Measurements from ENCODE around the gene SH2D2A. TPM values are rescaled to one million over a fixed set of nuclear protein-coding genes. Genes with fewer than 3 reads are reported as not detected.

The SH2D2A gene
- polyA plus RNA-seq, 1 donor from 2014 or later, result not detected

DNA sequence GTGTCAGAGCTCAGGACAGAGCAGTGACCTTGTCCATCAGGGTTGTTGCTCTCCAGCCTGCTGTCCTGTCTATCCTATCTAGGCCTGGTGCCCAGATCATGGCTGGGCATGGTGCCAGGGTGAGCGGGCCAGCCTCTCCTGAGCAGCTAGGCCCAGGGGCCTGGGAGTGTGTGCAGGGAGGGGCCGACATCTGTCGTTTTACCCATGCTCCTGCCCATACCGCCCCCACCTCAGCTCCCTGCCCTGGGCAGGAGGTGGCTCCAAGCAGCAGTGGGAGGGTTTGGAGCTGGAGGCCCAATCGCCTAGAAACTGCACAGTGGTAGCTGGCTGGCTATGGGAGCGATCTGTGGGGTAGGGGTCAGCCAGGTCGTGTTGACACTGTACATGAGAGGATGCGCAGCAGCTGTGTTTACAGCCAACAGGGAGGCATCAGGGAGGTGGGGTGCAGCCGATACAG lies 35.8 kb upstream of the SH2D2A start:
- H3K4me3 ChIP-seq (ENCODE audit: low read length), result no peak overlapping the region
- TF ChIP-seq SMC3 (conservative IDR thresholded peaks at IDR 0.05; ENCODE audit: poor library complexity) (no peak), POLR2AphosphoS5 (IDR thresholded peaks at IDR 0.05) (no peak), RAD21 (conservative IDR thresholded peaks at IDR 0.05) (no peak), EZH2 (IDR thresholded peaks at IDR 0.05; ENCODE audit: borderline replicate concordance, insufficient read depth, low read length, poor library complexity, severe bottlenecking) (no peak), TAF1 (IDR thresholded peaks at IDR 0.05; ENCODE audit: low read depth) (no peak)
- TF ChIP-seq, protein P1, sequence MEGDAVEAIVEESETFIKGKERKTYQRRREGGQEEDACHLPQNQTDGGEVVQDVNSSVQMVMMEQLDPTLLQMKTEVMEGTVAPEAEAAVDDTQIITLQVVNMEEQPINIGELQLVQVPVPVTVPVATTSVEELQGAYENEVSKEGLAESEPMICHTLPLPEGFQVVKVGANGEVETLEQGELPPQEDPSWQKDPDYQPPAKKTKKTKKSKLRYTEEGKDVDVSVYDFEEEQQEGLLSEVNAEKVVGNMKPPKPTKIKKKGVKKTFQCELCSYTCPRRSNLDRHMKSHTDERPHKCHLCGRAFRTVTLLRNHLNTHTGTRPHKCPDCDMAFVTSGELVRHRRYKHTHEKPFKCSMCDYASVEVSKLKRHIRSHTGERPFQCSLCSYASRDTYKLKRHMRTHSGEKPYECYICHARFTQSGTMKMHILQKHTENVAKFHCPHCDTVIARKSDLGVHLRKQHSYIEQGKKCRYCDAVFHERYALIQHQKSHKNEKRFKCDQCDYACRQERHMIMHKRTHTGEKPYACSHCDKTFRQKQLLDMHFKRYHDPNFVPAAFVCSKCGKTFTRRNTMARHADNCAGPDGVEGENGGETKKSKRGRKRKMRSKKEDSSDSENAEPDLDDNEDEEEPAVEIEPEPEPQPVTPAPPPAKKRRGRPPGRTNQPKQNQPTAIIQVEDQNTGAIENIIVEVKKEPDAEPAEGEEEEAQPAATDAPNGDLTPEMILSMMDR (IDR thresholded peaks at IDR 0.05; ENCODE audit: poor library complexity, severe bottlenecking), result no peak
- TF ChIP-seq, protein P2, sequence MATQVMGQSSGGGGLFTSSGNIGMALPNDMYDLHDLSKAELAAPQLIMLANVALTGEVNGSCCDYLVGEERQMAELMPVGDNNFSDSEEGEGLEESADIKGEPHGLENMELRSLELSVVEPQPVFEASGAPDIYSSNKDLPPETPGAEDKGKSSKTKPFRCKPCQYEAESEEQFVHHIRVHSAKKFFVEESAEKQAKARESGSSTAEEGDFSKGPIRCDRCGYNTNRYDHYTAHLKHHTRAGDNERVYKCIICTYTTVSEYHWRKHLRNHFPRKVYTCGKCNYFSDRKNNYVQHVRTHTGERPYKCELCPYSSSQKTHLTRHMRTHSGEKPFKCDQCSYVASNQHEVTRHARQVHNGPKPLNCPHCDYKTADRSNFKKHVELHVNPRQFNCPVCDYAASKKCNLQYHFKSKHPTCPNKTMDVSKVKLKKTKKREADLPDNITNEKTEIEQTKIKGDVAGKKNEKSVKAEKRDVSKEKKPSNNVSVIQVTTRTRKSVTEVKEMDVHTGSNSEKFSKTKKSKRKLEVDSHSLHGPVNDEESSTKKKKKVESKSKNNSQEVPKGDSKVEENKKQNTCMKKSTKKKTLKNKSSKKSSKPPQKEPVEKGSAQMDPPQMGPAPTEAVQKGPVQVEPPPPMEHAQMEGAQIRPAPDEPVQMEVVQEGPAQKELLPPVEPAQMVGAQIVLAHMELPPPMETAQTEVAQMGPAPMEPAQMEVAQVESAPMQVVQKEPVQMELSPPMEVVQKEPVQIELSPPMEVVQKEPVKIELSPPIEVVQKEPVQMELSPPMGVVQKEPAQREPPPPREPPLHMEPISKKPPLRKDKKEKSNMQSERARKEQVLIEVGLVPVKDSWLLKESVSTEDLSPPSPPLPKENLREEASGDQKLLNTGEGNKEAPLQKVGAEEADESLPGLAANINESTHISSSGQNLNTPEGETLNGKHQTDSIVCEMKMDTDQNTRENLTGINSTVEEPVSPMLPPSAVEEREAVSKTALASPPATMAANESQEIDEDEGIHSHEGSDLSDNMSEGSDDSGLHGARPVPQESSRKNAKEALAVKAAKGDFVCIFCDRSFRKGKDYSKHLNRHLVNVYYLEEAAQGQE (IDR thresholded peaks at IDR 0.05; ENCODE audit: borderline replicate concordance), result no peak
- H3K27ac ChIP-seq (ENCODE audit: low read length), result no peak overlapping the region
- no peak overlapping the region for H3K4me2 ChIP-seq (ENCODE audit: low read length)
- H3F3A ChIP-seq (ENCODE audit: insufficient read depth, low read length, poor library complexity, severe bottlenecking), result no peaks in the 10 kb centered on the region
- no peaks in the 10 kb centered on the region for H4K20me1 ChIP-seq (ENCODE audit: insufficient read depth)
- no peaks in the 10 kb centered on the region for H3K9me2 ChIP-seq (ENCODE audit: insufficient read depth, low read length)
- H3K27me3 ChIP-seq (ENCODE audit: insufficient read depth, low read depth, low read length), result peaks cover 25% of the 10 kb centered on the region
- no peak overlapping the region for H3K9ac ChIP-seq (ENCODE audit: low read length)
- H2AFZ ChIP-seq (ENCODE audit: low read depth, low read length), result no peak overlapping the region
- H3K9me3 ChIP-seq (ENCODE audit: low read length), result no peaks in the 10 kb centered on the region
- no peaks in the 10 kb centered on the region for H3K36me3 ChIP-seq (ENCODE audit: insufficient read depth, low read length)
- H3K79me2 ChIP-seq (replicated peaks; ENCODE audit: insufficient read depth, low read length), result no peaks in the 10 kb centered on the region

DNA sequence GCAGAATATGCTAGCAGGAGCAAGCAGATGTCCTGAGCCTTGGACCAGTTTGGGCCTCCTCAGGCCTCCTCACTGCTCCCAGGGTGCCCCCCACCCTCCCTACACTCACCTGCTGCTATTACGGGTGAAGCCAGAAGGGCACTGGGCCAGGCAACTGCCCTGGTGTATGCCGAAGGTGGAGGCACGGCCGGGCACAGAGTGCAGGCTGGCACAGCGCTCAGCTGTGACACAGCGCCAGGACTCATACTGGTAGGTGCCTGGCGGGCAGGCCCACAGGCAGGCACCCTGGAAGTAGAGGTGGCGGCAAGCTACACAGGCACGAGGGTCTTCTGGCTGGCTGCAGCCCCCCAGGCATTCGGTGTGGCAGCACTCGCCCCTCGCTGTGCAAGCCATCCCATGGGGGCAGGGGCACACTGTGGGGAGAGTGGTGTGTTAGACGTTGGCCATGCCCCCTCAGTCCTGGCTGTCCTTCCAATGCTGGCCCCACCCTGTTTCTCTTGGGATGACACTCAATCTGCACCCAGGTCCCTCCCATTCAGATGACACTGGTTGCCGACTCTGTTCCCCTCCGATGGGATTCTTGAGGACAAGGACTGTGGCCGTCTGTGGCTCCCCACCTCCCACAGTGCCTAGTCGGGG lies 35.2 kb upstream of the SH2D2A start:
- no peak overlapping the region for H3K4me3 ChIP-seq (ENCODE audit: low read length)
- TF ChIP-seq, protein P2 (IDR thresholded peaks at IDR 0.05; ENCODE audit: borderline replicate concordance), result no peak
- TF ChIP-seq SMC3 (conservative IDR thresholded peaks at IDR 0.05; ENCODE audit: poor library complexity), result no peak
- no peak for TF ChIP-seq MXI1 (conservative IDR thresholded peaks at IDR 0.05; ENCODE audit: poor library complexity, severe bottlenecking)
- no peak for TF ChIP-seq POLR2AphosphoS5 (IDR thresholded peaks at IDR 0.05)
- TF ChIP-seq, protein P1 (IDR thresholded peaks at IDR 0.05; ENCODE audit: poor library complexity, severe bottlenecking), result no peak
- no peak for TF ChIP-seq TAF1 (IDR thresholded peaks at IDR 0.05; ENCODE audit: low read depth)
- TF ChIP-seq EP300 (conservative IDR thresholded peaks at IDR 0.05; ENCODE audit: poor library complexity, severe bottlenecking), result no peak
- TF ChIP-seq EZH2 (IDR thresholded peaks at IDR 0.05; ENCODE audit: borderline replicate concordance, insufficient read depth, low read length, poor library complexity, severe bottlenecking), result no peak
- TF ChIP-seq RAD21 (conservative IDR thresholded peaks at IDR 0.05), result no peak
- no peaks in the 10 kb centered on the region for H4K20me1 ChIP-seq (ENCODE audit: insufficient read depth)
- no peaks in the 10 kb centered on the region for H3K36me3 ChIP-seq (ENCODE audit: insufficient read depth, low read length)
- no peaks in the 10 kb centered on the region for H3K9me2 ChIP-seq (ENCODE audit: insufficient read depth, low read length)
- no peak overlapping the region for H3K9ac ChIP-seq (ENCODE audit: low read length)
- H3F3A ChIP-seq (ENCODE audit: insufficient read depth, low read length, poor library complexity, severe bottlenecking), result no peaks in the 10 kb centered on the region
- peaks cover 31% of the 10 kb centered on the region for H3K27me3 ChIP-seq (ENCODE audit: insufficient read depth, low read depth, low read length)
- no peaks in the 10 kb centered on the region for H3K79me2 ChIP-seq (replicated peaks; ENCODE audit: insufficient read depth, low read length)
- no peak overlapping the region for H3K27ac ChIP-seq (ENCODE audit: low read length)
- H3K9me3 ChIP-seq (ENCODE audit: low read length), result no peaks in the 10 kb centered on the region
- no peak overlapping the region for H2AFZ ChIP-seq (ENCODE audit: low read depth, low read length)
- no peak overlapping the region for H3K4me2 ChIP-seq (ENCODE audit: low read length)
